ENCODE results near the gene TRIP13.

Gene TRIP13

GRCh38 chr5:892394-893136 lies at the start of gene TRIP13, which contains the start of gene BRD9:
TRIP13 (plus strand) TSS chr5:892884; CDS start chr5:892999, 115 bp downstream.
BRD9 (minus strand) TSS chr5:892801; CDS start chr5:892657, 144 bp downstream.
- TF ChIP-seq CTCF (IDR thresholded peaks at IDR 0.05) = no peak

- no peak for TF ChIP-seq CTCF (IDR thresholded peaks at IDR 0.05)
Measured at GRCh38 chr5:848671-849111, 44.0 kb upstream of the TRIP13 start.

GRCh38 chr5:849651-850301 lies 42.9 kb upstream of the TRIP13 start:
- no peak for TF ChIP-seq CTCF (IDR thresholded peaks at IDR 0.05)

GRCh38 chr5:850511-851006 lies 42.1 kb upstream of the TRIP13 start, which contains the start of gene ZDHHC11:
ZDHHC11 (minus strand) TSS chr5:850986; CDS start chr5:850602, 384 bp downstream.
- TF ChIP-seq CTCF (IDR thresholded peaks at IDR 0.05) = no peak

- TF ChIP-seq CTCF (IDR thresholded peaks at IDR 0.05) = no peak
Measured at GRCh38 chr5:851076-851475, 41.6 kb upstream of the TRIP13 start.

GRCh38 chr5:851553-851952 lies 41.1 kb upstream of the TRIP13 start:
- TF ChIP-seq CTCF (IDR thresholded peaks at IDR 0.05) = no peak

- TF ChIP-seq CTCF (IDR thresholded peaks at IDR 0.05) = no peak
Measured at GRCh38 chr5:852018-852417, 40.7 kb upstream of the TRIP13 start.
